CD4-positive, alpha-beta T cell treated with Interleukin-12 subunit alpha and Interleukin-12 subunit beta, for 1 hour (primary cell): Measurements from ENCODE around the gene ZBTB34.

ENCODE experiments used
- DNase-seq: peaks from one replicate; pipeline ENCODE4 v3.0.0-alpha.2; 2020

ZBTB34 gene

GRCh38 chr9:126932871-126933321 is 72.5 kb downstream of the ZBTB34 start:
- DNase-seq = no peak

- DNase-seq = no peak
Measured at GRCh38 chr9:126933334-126933980, 73.0 kb downstream of the ZBTB34 start.

DNA sequence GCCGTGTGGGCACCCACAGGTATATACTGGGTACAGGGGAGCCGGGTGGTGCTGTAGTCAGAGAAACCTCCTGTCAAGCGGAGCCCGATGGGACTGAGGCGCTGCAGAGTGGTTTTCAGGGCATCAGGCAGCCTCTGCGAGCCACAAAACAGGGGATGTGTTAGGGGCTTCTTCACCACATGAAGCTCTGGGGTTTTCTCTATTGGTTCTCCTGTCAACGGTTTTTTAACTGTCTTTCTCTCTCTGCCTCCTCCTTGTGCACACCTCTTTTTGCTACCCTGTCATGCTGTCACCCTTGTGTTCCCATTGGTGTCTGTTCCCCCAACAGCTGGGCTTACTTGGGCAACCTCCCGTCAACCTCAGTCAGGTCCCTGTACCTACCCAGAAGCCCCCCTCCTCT is 74.0 kb downstream of the ZBTB34 start:
- no peak for DNase-seq
